CD4-positive, alpha-beta T cell treated with Interferon gamma for 1 hour (primary cell): ENCODE results near the gene SPACA1.

Source experiments
- DNase-seq: peaks from one replicate; pipeline ENCODE4 v3.0.0-alpha.2; 2020

Gene SPACA1

GRCh38 chr6:88107241-88107640, 59.6 kb downstream of the SPACA1 start:
- DNase-seq, result no peak

GRCh38 chr6:88111991-88112390, 64.3 kb downstream of the SPACA1 start:
- no peak for DNase-seq

- DNase-seq, result no peak
These were observed 67.2 kb downstream of the SPACA1 start for GRCh38 chr6:88114838-88115237.

GRCh38 chr6:88115307-88115706, 67.7 kb downstream of the SPACA1 start:
- DNase-seq, result no peak

- DNase-seq, result no peak
These were observed 68.6 kb downstream of the SPACA1 start for GRCh38 chr6:88116276-88116675.
